ENCODE measurements around the gene GXYLT2. TPM values are rescaled to one million over a fixed set of nuclear protein-coding genes. Genes with fewer than 3 reads are reported as not detected.

GXYLT2 gene
- total and polyA plus RNA-seq, 7 donors = 1.4 to 17.4 (median 6.8) TPM

DNA sequence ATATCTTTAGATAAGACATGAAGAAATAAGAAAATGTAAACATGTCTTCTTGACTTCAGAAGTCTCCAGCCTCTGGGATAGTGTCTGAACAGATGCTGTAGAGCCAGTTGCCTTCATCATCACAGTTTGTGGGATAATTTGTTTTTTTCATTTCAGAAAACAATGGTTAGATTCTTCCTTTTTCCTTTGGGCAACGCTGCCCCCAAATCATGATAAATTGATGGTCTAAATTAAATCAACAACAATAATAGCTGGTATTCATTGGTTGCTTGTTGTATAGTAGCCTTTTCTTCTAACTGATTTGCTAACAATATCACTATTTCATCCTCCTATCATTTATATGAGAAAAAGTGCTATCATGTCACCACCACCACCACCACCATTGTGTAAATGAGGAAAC is 27.0 kb upstream of the GXYLT2 start:
- H3K4me1 ChIP-seq = no peaks in the 10 kb centered on the region
- no peak for TF ChIP-seq POLR2A (IDR thresholded peaks at IDR 0.05)
- no peak for TF ChIP-seq POLR2AphosphoS5 (IDR thresholded peaks at IDR 0.05)
- TF ChIP-seq, protein P1, sequence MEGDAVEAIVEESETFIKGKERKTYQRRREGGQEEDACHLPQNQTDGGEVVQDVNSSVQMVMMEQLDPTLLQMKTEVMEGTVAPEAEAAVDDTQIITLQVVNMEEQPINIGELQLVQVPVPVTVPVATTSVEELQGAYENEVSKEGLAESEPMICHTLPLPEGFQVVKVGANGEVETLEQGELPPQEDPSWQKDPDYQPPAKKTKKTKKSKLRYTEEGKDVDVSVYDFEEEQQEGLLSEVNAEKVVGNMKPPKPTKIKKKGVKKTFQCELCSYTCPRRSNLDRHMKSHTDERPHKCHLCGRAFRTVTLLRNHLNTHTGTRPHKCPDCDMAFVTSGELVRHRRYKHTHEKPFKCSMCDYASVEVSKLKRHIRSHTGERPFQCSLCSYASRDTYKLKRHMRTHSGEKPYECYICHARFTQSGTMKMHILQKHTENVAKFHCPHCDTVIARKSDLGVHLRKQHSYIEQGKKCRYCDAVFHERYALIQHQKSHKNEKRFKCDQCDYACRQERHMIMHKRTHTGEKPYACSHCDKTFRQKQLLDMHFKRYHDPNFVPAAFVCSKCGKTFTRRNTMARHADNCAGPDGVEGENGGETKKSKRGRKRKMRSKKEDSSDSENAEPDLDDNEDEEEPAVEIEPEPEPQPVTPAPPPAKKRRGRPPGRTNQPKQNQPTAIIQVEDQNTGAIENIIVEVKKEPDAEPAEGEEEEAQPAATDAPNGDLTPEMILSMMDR (IDR thresholded peaks at IDR 0.05) = no peak
- no peak for TF ChIP-seq EP300 (IDR thresholded peaks at IDR 0.05)
- 81 to 97% methylated on average over 1 of the region's 1 CpG for WGBS, 2 donors
- intact Hi-C loops (cut with DNase I) = no loop called here
- H3K27me3 ChIP-seq = peaks cover 0 to under 1% (median 0%) of the 10 kb centered on the region in 3 donors
- no peak for DNase-seq
- H3K36me3 ChIP-seq = no peaks in the 10 kb centered on the region
- H3K27ac ChIP-seq = no peak overlapping the region
- H3K4me3 ChIP-seq = no peak overlapping the region
- no peaks in the 10 kb centered on the region for H3K9me3 ChIP-seq

DNA sequence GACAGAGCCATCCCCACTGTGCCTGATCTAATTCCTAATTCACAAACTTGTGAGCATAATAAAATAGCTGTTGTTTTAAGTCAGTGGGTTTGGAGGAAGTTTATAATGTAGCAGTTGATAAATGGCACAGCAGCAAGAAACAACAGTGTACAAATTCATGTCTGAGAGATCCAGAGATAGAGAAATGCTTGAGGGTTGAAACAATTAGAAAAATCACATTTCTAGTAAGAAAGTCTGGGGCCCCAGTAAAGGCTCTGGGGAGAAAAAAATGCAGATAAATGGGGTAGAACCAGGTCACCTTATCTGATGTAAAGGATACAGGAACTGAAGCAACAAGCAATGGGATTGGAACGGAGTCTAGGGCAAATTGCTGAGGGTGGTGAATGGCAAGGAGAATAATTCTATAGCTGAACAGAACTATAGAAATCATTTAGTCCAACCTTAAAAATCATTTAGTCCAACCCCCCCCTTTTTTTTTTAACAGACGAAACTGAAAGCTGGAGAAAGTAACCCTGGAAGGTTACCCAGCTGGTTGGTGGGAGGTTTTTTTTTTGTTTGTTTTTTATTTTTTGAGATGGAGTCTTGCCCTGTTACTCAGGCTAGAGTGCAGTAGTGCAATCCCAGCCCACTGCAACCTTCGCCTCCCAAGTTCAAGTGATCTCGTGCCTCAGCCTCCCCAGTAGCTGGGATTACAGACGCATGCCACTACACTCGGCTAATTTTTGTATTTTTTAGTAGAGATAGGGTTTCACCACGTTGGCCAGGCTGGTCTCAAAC is 25.3 kb upstream of the GXYLT2 start:
- Histone ChIP-seq H3K4me1 (no peaks in the 10 kb centered on the region), H3K36me3 (no peaks in the 10 kb centered on the region), H3K27ac (no peak overlapping the region), H3K9me3 (no peaks in the 10 kb centered on the region), H3K4me3 (no peak overlapping the region), H3K27me3 (no peaks in the 10 kb centered on the region)
- TF ChIP-seq EP300 (IDR thresholded peaks at IDR 0.05) (no peak), POLR2AphosphoS5 (IDR thresholded peaks at IDR 0.05) (no peak), POLR2A (IDR thresholded peaks at IDR 0.05) (no peak)
- TF ChIP-seq, protein P1 (IDR thresholded peaks at IDR 0.05) = no peak
- WGBS, 2 donors = 66 to 72% methylated on average over 7 of the region's 7 CpGs
- intact Hi-C loops (cut with DNase I) = no loop called here
- DNase-seq = no peak

DNA sequence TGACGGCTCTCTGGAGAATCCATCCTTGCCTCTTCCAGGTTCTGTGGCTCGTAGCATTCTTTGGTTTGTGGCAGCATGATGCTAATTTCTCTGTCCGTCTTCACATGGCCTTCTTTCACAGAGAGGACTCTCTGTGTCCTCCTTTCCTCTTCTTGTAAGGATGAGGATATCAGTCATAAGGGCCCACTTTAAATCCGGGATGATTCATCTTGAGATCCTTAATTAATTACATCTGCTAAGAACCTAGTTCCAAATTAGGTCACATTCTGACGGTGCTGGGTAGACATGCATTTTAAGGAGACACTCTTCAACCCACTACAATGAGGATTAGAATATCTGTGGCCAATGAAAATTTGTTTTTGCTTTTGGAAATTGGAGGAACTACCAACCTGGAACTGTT is 15.7 kb upstream of the GXYLT2 start:
- TF ChIP-seq, protein P1 (IDR thresholded peaks at IDR 0.05) = no peak
- TF ChIP-seq POLR2A (IDR thresholded peaks at IDR 0.05) (no peak), EP300 (IDR thresholded peaks at IDR 0.05) (no peak), POLR2AphosphoS5 (IDR thresholded peaks at IDR 0.05) (no peak)
- Histone ChIP-seq H3K4me1 (no peaks in the 10 kb centered on the region), H3K9me3 (no peaks in the 10 kb centered on the region), H3K36me3 (no peaks in the 10 kb centered on the region), H3K4me3 (no peak overlapping the region), H3K27me3 (no peaks in the 10 kb centered on the region), H3K27ac (no peak overlapping the region)
- intact Hi-C loops (cut with DNase I) = no loop called here
- no peak for DNase-seq
- WGBS, 2 donors = 80 to 84% methylated on average over 5 of the region's 5 CpGs

DNA sequence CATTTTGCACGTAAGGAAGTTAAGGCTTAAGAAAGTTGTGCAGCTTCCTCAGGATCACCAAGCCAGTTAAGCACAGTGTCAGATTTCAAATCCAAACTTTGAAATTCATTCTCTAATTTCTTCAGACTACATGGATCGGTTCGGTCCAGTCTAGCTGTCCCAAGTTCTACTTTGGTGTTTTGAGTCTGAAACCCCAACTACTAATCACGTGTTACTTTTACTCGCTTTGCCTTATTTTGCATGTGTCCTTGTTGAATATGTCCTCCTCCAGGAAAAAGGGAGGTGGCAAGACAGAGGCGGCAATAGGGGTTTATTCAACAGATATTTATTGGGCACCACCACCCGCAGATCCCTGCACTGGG is 522 bp upstream of the GXYLT2 start:
- Histone ChIP-seq H3K27me3 (no peaks in the 10 kb centered on the region), H3K4me1 (peaks cover 0 to 22% (median 17%) of the 10 kb centered on the region in 4 donors), H3K9me3 (peaks cover 0 to 4% (median 0%) of the 10 kb centered on the region in 4 donors), H3K27ac (peak overlapping the region; percentile 47 to 70 (median 66)), H3K4me3 (peak overlapping the region; percentile 37 to 55 (median 50)), H3K36me3 (no peaks in the 10 kb centered on the region)
- 2 to 4% methylated on average over 7 of the region's 7 CpGs for WGBS, 2 donors
- intact Hi-C loops (cut with DNase I) = loop anchor here (5.0 kb wide), 2 partner anchors 50 to 110 kb away; partner anchors contain the start of gene PPP4R2
- no peak for DNase-seq
- no peak for TF ChIP-seq POLR2A (IDR thresholded peaks at IDR 0.05)
- TF ChIP-seq, protein P1 (IDR thresholded peaks at IDR 0.05) = no peak
- TF ChIP-seq POLR2AphosphoS5 (IDR thresholded peaks at IDR 0.05) = no peak
- no peak for TF ChIP-seq EP300 (IDR thresholded peaks at IDR 0.05)

All from sigmoid colon (tissue), 7 donors.